H1 (cell line): Measurements from ENCODE around the gene PFN2. TPM values are rescaled to one million over a fixed set of nuclear protein-coding genes. Genes with fewer than 3 reads are reported as not detected.
A peak's percentile ranks its signal among the peaks of the same experiment; 100 is the strongest.

Source experiments
- CTCF ChIA-PET: fragments of 300-600 bp; sonication (Branson Sonifier 250); formaldehyde crosslinking; loops from one replicate; lab custom pipeline; 2021; ENCODE audit not compliant: partially characterized antibody; lab: Charles Lee
- POLR2A ChIA-PET: fragments of 300-600 bp; sonication (Branson Sonifier 250); formaldehyde crosslinking; loops from one replicate; lab custom pipeline; 2021; ENCODE audit warnings: inconsistent platforms; ENCODE audit not compliant: partially characterized antibody; lab: Charles Lee
- DNase-seq, 2 experiments: peaks; one replicate each; pipeline versions ENCODE4 v3.0.0 to v3.0.0-alpha.2; 2010 to 2022; ENCODE audit warnings: low spot score in 2 of 2, low read depth in 1 of 2, mixed read lengths in 1 of 2
- FAIRE-seq: peaks from 2 replicates; lab custom pipeline; 2011; peaks lifted over from hg19 to GRCh38; lab: Jason Lieb, UNC
- H2AFZ ChIP-seq: 2 replicates; pipeline ENCODE4 v1.8.1; 2012; ENCODE audit warnings: low read length, inconsistent platforms
- H2AK5ac ChIP-seq: 2 replicates; pipeline ENCODE4 v1.6.1; 2013; ENCODE audit warnings: low read depth, low read length
- H2BK120ac ChIP-seq: replicated peaks from 2 replicates; pipeline ENCODE3; 2013; ENCODE audit warnings: low read depth, low read length, inconsistent platforms
- H2BK12ac ChIP-seq: 2 replicates; pipeline ENCODE4 v1.6.1; 2013; ENCODE audit warnings: low read depth, low read length
- H2BK15ac ChIP-seq: 2 replicates; pipeline ENCODE4 v1.6.1; 2013; ENCODE audit warnings: low read length
- H2BK20ac ChIP-seq: 2 replicates; pipeline ENCODE4 v1.6.1; 2013; ENCODE audit warnings: low read length
- H2BK5ac ChIP-seq: 2 replicates; pipeline ENCODE4 v1.6.1; 2013; ENCODE audit warnings: low read depth, low read length
- H3K14ac ChIP-seq: 2 replicates; pipeline ENCODE4 v1.6.1; 2013; ENCODE audit warnings: inconsistent platforms; ENCODE audit not compliant: insufficient read length
- H3K18ac ChIP-seq: 2 replicates; pipeline ENCODE4 v1.6.1; 2013; ENCODE audit warnings: low read length; ENCODE audit errors: extremely low read depth
- H3K23ac ChIP-seq: 2 replicates; pipeline ENCODE4 v1.6.1; 2013; ENCODE audit warnings: inconsistent platforms; ENCODE audit not compliant: insufficient read length
- H3K23me2 ChIP-seq: 2 replicates; pipeline ENCODE4 v1.6.1; 2013; ENCODE audit warnings: low read depth, low read length
- H3K27ac ChIP-seq: 2 replicates; pipeline ENCODE4 v1.6.1; 2011; ENCODE audit warnings: low read depth, low read length, inconsistent platforms
- H3K27me3 ChIP-seq, 4 experiments: replicated peaks in 1 of 4; 1 replicate in 1 of 4; 2 replicates in 3 of 4; pipeline versions ENCODE4 v1.6.1 to v1.8.1; 2011 to 2013; ENCODE audit warnings: low read length in 3 of 4, mild to moderate bottlenecking in 3 of 4, inconsistent platforms in 2 of 4, mixed read lengths in 2 of 4, moderate library complexity in 1 of 4; ENCODE audit not compliant: control insufficient read depth in 3 of 4, insufficient read depth in 3 of 4; ENCODE audit errors: extremely low read depth in 1 of 4
- H3K36me3 ChIP-seq, 4 experiments: 2 replicates each; pipeline versions ENCODE4 v1.6.1 to v1.8.1; 2011 to 2013; ENCODE audit warnings: mild to moderate bottlenecking in 4 of 4, low read length in 3 of 4, moderate library complexity in 2 of 4, control low read depth in 1 of 4, inconsistent platforms in 1 of 4; ENCODE audit not compliant: insufficient read depth in 4 of 4, control insufficient read depth in 2 of 4
- H3K4ac ChIP-seq: replicated peaks from 2 replicates; pipeline ENCODE3; 2013; ENCODE audit warnings: low read length, low read depth, mixed read lengths, inconsistent platforms; ENCODE audit not compliant: insufficient read length
- H3K4me1 ChIP-seq, 4 experiments: replicated peaks in 1 of 4; 1 replicate in 1 of 4; 2 replicates in 3 of 4; pipeline versions ENCODE4 v1.6.1 to v1.8.1; 2011 to 2013; ENCODE audit warnings: low read length in 3 of 4, inconsistent platforms in 2 of 4, mixed read lengths in 1 of 4; ENCODE audit not compliant: insufficient read depth in 4 of 4, control insufficient read depth in 3 of 4
- H3K4me2 ChIP-seq, 2 experiments: 2 replicates each; pipeline versions ENCODE4 v1.6.1 to v1.8.1; 2011 to 2013; ENCODE audit warnings: low read depth in 2 of 2, low read length in 2 of 2, control low read depth in 1 of 2, inconsistent platforms in 1 of 2, mild to moderate bottlenecking in 1 of 2; ENCODE audit not compliant: insufficient read depth in 1 of 2
- H3K4me3 ChIP-seq, 4 experiments: fragments of 200-600, 300-600 bp in 1 of 4; sonication (generic), shearing (Covaris generic), sonication (Bioruptor Twin) in 1 of 4; 2 replicates each; pipeline versions ENCODE4 v1.5.1 to v1.8.1; 2011 to 2016; ENCODE audit warnings: low read length in 4 of 4, low read depth in 3 of 4, control low read depth in 2 of 4, inconsistent platforms in 2 of 4, mild to moderate bottlenecking in 2 of 4, mixed read lengths in 1 of 4, moderate library complexity in 1 of 4; ENCODE audit not compliant: insufficient read depth in 2 of 4; ENCODE audit errors: extremely low read depth in 1 of 4
- H3K56ac ChIP-seq: replicated peaks from 2 replicates; pipeline ENCODE3; 2013; ENCODE audit warnings: low read depth, mild to moderate bottlenecking, mixed read lengths, low read length, inconsistent platforms; ENCODE audit not compliant: insufficient read length
- H3K79me1 ChIP-seq: 2 replicates; pipeline ENCODE4 v1.6.1; 2013; ENCODE audit warnings: low read depth, low read length, control low read depth
- H3K79me2 ChIP-seq, 2 experiments: 2 replicates each; pipeline versions ENCODE4 v1.6.1 to v1.8.1; 2012 to 2013; ENCODE audit warnings: low read length in 2 of 2, mild to moderate bottlenecking in 2 of 2, inconsistent platforms in 1 of 2; ENCODE audit not compliant: insufficient read depth in 2 of 2, control insufficient read depth in 1 of 2
- H3K9ac ChIP-seq, 4 experiments: replicated peaks in 1 of 4; 1 replicate in 1 of 4; 2 replicates in 3 of 4; pipeline versions ENCODE4 v1.6.1 to v1.8.1; 2011 to 2013; ENCODE audit warnings: low read depth in 3 of 4, low read length in 3 of 4, control low read depth in 2 of 4, mild to moderate bottlenecking in 2 of 4, moderate library complexity in 2 of 4, inconsistent platforms in 1 of 4; ENCODE audit errors: extremely low read depth in 1 of 4
- H3K9me3 ChIP-seq, 2 experiments: 2 replicates each; pipeline versions ENCODE4 v1.6.1 to v1.8.1; 2012 to 2013; ENCODE audit warnings: mild to moderate bottlenecking in 2 of 2, moderate library complexity in 2 of 2, control low read depth in 1 of 2, inconsistent platforms in 1 of 2, low read depth in 1 of 2, low read length in 1 of 2, mixed read lengths in 1 of 2; ENCODE audit not compliant: insufficient read depth in 2 of 2
- H4K20me1 ChIP-seq, 2 experiments: replicated peaks in 1 of 2; 2 replicates each; pipeline versions ENCODE3 to v1.8.1; 2011 to 2013; ENCODE audit warnings: inconsistent platforms in 2 of 2, low read length in 2 of 2, mild to moderate bottlenecking in 1 of 2; ENCODE audit not compliant: insufficient read depth in 2 of 2, control insufficient read depth in 1 of 2
- H4K5ac ChIP-seq: 2 replicates; pipeline ENCODE4 v1.6.1; 2013; ENCODE audit warnings: low read length, low read depth, mixed read lengths, inconsistent platforms; ENCODE audit not compliant: insufficient read length
- H4K8ac ChIP-seq: 2 replicates; pipeline ENCODE4 v1.8.0; 2013; ENCODE audit warnings: mild to moderate bottlenecking, moderate library complexity, low read length, inconsistent platforms; ENCODE audit not compliant: insufficient read depth; ENCODE audit errors: extremely low read depth
- H4K91ac ChIP-seq: replicated peaks from 2 replicates; pipeline ENCODE3; 2013; ENCODE audit warnings: low read length, mixed read lengths, inconsistent platforms; ENCODE audit not compliant: insufficient read length
- FOSL1 ChIP-seq: IDR thresholded peaks from 2 replicates; pipeline ENCODE4 v1.6.1; 2011; ENCODE audit warnings: mild to moderate bottlenecking, low read depth, low read length, moderate library complexity; ENCODE audit not compliant: insufficient read depth
- SAP30 ChIP-seq: fragments of 300-600 bp; sonication (generic); IDR thresholded peaks from 2 replicates; pipeline ENCODE4 v1.7.1; 2012; ENCODE audit warnings: low read length, moderate library complexity, mild to moderate bottlenecking, inconsistent platforms; ENCODE audit not compliant: insufficient read depth, insufficient replicate concordance
- TCF12 ChIP-seq: IDR thresholded peaks from 2 replicates; pipeline ENCODE4 v1.6.1; 2011; ENCODE audit warnings: low read depth, mild to moderate bottlenecking, low read length
- WGBS, 2 experiments: shearing (Covaris generic) in 1 of 2; methylation state at CpG; one replicate each; pipeline versions ENCODE4 v1.1.6 to v1.1.7; 2013 to 2015; ENCODE audit warnings: low lambda C conversion rate in 2 of 2, mixed read lengths in 2 of 2, inconsistent platforms in 1 of 2, low coverage in 1 of 2, missing lambda C conversion rate in 1 of 2; ENCODE audit not compliant: insufficient replicate concordance in 2 of 2, insufficient coverage in 1 of 2, insufficient read length in 1 of 2; ENCODE audit errors: extremely low coverage in 1 of 2, missing lambda C conversion rate in 1 of 2; 5-methylcytosine and 5-hydroxymethylcytosine counted together
- polyA plus RNA-seq, 7 experiments: library from polyadenylated mRNA; depleted of rRNA in 3 of 7; stranded (reverse) in 5 of 7; unstranded in 2 of 7; fragments of >200 nt in 5 of 7; fragments of 200-250 nt in 2 of 7; gene quantifications; 1 replicate in 5 of 7; 2 replicates in 1 of 7; 4 replicates in 1 of 7; pipeline versions ENCODE4 v1.2.1 to v1.2.3, GENCODE V29; 2011 to 2013; ENCODE audit warnings: missing spikeins in 2 of 7, mixed read lengths in 2 of 7
- total RNA-seq: library from RNA; stranded (reverse); fragmentation: NEBNext Ultra II Directional; extraction: Animal tissue kit (Norgen Biotek cat#: 25700); gene quantifications from 2 replicates; pipeline ENCODE4 v1.2.1, GENCODE V29; 2021

Gene PFN2
- total and polyA plus RNA-seq, 2 of the 8 experiments (the other 6 are each of a cell fraction or from before 2014, with no cell fraction given), result 175 to 311 TPM

- Histone ChIP-seq H3K4me1 (no peaks in the 10 kb centered on the region), H3K36me3 (no peaks in the 10 kb centered on the region), H4K20me1 (no peaks in the 10 kb centered on the region), H3K4me2 (no peak overlapping the region), H3K14ac (no peak overlapping the region), H2BK12ac (no peak overlapping the region), H2AFZ (0 out of 2 replicates have a peak overlapping the region, but pooled peaks have one; percentile 9), H3K4ac (no peak overlapping the region), H2AK5ac (no peak overlapping the region), H3K27me3 (no peaks in the 10 kb centered on the region), H3K79me2 (no peaks in the 10 kb centered on the region), H2BK120ac (no peak overlapping the region), H3K9me3 (no peaks in the 10 kb centered on the region), H3K9ac (no peak overlapping the region), H3K18ac (no peak overlapping the region), H3K56ac (no peak overlapping the region), H4K91ac (no peak overlapping the region), H3K23ac (no peak overlapping the region), H3K4me3 (no peak overlapping the region), H3K79me1 (no peaks in the 10 kb centered on the region), H3K27ac (no peak overlapping the region), H2BK5ac (no peak overlapping the region), H2BK15ac (no peak overlapping the region), H2BK20ac (no peak overlapping the region), H3K23me2 (no peaks in the 10 kb centered on the region), H4K8ac (no peak overlapping the region), H4K5ac (no peak overlapping the region)
- POLR2A ChIA-PET, result no interaction called here
- FAIRE-seq (no peak), DNase-seq (no peak)
- TF ChIP-seq SAP30 (no peak), TCF12 (no peak), FOSL1 (no peak)
- 86% methylated on average over 2 of the region's 2 CpGs; no CpG with 5 or more reads in 1 of the 2 experiments for WGBS, 2 experiments
- CTCF ChIA-PET, result no interaction called here
Measured at GRCh38 chr3:150015901-150016300, 45.2 kb upstream of the PFN2 start.
